NCI-H69 (cell line): ENCODE results near the gene QRFP.
"Not testable (repeated sequence)": the region's sequence is repeated elsewhere in the genome, so short reads cannot be mapped to it uniquely, and the experiment has no call there.

Source experiments
- DNase-seq: peaks from one replicate; lab custom pipeline; 2025; lab: John Stamatoyannopoulos, UW

The QRFP gene

GRCh38 chr9:130919559-130920145 lies 23.0 kb upstream of the QRFP start:
- DNase-seq, result no peak

DNA sequence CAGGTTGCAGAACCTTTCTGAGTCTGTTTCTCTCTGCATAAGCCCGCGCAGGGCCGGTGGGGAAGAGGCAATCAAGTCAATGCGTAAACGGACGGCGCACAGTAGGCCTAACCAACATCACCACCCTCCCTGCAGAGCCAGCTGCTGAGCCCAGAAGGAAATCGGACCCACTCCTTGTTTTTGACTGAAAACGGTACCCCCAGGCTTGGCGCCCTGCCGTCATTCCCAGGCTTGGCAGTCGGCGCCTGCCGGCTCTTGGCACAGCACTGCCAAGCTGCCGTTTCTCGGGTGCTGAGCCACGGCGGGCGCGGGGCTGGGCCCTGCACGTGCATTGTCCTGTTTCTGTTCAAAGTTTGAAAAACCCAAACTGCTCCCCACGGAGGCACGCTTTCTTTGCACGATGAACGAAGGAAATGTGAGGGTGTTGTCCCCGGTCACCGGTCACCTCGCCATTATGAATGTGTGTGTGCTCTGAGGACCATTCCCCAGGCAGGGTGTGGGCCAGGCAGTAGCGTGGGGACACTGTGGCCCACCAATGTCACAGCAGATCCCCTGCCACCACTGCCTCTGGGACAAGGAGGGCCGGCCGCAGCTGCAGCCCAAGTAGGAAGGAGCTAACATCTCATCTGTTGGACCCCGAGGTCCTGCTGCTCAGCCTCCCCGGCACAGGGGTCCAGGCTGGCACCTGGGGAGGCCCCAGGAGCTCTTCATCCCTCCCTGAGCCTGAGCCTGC lies 22.4 kb upstream of the QRFP start:
- DNase-seq, result no peak

GRCh38 chr9:130918101-130918825 lies 21.7 kb upstream of the QRFP start:
- no peak for DNase-seq

DNA sequence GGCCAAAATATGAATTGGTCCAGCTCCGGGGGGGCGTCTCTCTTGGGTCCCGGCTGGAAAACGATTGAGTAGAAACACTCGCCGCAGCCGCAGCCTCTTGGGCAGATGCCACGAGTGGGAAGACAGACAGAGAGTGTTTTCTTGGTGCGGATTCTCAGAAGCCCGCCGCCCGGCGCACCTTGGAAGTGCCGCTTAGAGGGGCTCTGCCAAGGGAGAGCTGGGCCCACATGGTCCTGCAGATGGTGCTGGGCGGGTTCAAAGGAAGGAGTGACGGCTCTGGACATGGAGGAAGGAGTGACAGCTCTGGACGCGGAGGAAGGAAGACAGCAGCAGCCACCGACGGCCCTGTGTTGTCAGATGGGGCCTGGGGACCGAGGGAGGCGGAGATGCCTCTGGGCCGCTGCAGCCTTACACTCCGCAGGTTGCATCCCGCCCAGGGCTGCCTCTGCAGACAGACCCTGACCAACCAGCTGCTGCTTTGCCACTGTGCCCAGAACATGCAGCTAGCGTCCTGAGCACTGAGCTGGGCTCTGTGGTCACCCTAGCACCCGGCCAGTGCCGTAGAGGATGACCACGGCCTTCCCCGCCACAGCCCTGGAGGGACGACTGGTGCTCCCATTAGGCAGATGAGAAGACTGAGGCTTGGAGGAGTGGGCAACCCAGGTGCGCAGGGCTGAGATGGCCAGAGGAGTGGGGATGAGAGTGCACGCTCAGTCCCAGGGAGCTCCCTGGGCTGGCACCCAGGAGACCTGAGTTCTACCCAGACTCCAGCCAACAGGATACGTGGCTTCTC lies 20.8 kb upstream of the QRFP start:
- no peak for DNase-seq

GRCh38 chr9:130915096-130915447 lies 18.5 kb upstream of the QRFP start:
- DNase-seq, result no peak

GRCh38 chr9:130914417-130915095 lies 17.9 kb upstream of the QRFP start:
- peak; percentile 42 for DNase-seq

- no peak for DNase-seq
These were observed 17.2 kb upstream of the QRFP start for GRCh38 chr9:130913599-130914416.

DNA sequence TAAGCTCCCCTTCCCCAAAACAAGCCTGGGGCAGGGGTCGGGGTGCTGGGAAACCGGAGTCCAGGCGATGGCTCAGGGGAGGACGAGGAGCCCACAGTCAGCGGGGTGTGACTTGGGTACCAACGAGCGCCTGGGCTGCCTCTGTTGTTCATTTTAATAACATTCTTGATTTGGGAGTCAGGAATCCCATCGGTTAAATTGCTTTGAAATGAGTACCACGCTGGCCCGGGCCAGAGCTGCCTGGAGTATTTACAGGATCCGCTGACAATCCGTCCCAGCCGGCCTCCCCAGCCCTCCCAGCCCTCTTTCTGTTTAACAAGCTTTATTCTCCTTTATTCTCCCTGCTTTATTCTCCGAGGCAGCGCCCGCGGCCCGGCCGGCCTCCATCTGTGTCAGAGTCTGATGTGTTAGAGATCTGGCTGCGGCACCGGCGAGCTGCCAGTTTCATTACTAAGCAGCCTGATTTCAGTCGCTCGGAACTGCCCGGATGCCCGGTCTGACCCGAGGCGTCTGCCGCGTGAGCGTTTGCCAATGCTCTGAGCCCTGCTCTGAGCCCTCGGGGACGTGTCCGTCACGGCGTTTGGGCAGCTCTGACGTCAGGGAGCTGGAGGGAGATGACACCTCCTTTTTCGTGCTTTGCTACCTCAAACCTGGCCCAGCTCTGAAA lies 16.5 kb upstream of the QRFP start:
- DNase-seq, result no peak

DNA sequence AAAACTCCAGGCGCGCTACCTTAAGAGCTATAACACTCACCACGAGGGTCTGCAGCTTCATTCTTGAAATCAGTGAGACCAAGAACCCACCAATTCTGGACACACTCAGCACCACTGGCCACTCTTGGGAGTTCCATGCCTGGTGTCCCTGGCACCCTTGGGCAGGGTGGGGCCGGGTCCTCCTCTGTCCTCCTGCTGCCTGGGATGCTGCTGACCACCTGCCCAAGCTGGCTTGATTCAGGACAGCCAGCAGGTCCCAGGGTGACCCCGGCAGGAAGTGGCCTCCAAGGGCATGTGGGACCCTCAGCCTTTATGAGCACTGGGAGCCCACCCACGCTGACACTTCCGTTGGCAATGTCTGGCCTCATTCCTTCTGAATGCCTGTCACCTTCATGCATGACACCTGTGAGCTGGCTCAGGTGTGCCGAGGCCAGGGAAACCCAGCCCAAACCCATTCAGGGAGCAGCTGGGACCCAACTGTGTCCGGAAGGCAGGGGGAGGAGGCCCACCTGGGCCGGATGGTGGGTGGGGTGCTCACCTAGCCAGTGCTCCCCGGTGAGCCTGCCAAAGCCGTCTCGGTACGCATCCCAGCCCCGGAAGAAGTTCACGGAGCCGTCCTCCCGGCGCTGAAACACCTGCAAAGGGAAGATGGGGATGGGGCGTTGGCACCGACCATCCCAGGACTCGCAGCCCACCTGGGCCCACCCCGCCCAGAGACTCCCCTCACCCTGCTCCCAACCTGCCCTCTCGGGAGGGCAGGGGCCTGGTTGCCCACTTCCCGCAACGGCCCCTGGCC lies 14.8 kb upstream of the QRFP start:
- DNase-seq, result no peak

DNA sequence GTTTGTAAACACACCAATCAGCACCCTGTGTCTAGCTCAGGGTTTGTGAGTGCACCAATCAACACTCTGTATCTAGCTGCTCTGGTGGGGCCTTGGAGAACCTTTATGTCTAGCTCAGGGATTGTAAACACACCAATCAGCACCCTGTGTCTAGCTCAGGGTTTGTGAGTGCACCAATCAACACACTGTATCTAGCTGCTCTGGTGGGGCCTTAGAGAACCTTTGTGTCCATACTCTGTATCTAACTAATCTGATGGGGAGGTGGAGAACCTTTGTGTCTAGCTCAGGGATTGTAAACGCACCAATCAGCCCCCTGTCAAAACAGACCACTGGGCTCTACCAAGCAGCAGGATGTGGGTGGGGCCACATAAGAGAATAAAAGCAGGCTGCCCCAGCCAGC lies 14.1 kb upstream of the QRFP start:
- DNase-seq, result peak; percentile 14

- DNase-seq, result not testable (repeated sequence)
These were observed 13.4 kb upstream of the QRFP start for GRCh38 chr9:130910041-130910440.

- DNase-seq, result no peak
These were observed 12.3 kb upstream of the QRFP start for GRCh38 chr9:130908878-130909355.

- peak; percentile 25 for DNase-seq
These were observed 11.7 kb upstream of the QRFP start for GRCh38 chr9:130908146-130908877.

GRCh38 chr9:130906735-130907416 lies 10.3 kb upstream of the QRFP start:
- peak; percentile 28 for DNase-seq

- no peak for DNase-seq
These were observed 9.5 kb upstream of the QRFP start for GRCh38 chr9:130905902-130906734.

DNA sequence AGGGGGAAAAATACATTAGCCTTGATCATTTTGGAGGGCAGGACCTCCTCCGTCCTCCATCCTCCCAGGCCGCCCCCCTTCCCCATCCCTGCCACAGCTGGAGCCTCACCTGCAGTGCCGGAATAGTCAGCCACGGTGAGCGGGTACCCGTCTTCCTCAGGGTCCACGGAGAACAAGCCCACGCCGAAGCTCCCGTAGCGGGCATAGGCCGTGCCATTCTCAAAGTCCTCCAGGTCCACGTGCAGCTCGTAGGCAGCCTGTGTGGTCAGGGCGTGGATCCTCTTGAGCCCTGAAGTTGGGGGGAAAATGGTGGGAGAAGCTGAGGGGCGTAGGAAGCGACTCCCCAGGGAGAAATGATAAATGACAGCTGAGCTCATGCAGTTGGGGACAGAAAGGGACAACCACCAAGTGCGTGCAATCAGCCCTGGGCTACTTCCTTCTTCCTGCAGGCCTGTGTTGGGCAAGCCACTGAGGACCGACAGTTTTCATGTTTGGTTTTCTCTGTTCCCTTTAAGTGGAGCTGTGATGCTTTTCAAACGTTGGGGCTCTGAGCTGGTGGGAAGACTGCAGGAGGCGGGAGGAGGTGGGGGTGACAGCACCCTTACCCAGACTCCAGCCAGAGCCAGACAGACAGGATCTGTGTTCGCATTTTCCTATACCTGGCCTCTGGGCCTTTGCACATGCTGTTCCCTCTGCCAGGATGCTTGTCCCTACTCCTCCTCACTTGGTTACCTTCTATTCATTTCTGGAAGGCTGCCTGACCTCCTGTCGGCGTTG lies 8.7 kb upstream of the QRFP start:
- no peak for DNase-seq
